ENCODE data around the gene ISG15.

The ISG15 gene

GRCh38 chr1:1042835-1043234, 29.5 kb downstream of the ISG15 start:
- no peak for TF ChIP-seq ZNF274 (IDR thresholded peaks at IDR 0.05; ENCODE audit: low read depth, low read length)
- H3K4me3 ChIP-seq (ENCODE audit: low read length): no peak overlapping the region

DNA sequence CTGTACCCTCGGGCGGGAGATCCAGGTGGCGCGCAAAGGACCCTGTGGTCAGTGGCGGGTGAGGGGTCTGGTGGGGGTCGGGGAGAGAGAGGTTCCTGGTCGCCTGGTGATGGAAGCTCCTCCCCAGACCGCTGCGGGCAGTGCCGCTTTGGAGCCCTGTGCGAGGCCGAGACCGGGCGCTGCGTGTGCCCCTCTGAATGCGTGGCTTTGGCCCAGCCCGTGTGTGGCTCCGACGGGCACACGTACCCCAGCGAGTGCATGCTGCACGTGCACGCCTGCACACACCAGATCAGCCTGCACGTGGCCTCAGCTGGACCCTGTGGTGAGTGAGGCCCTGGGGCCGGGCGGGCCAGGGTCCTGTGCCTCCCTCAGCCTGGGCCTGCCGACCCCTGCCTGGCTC, 30.1 kb downstream of the ISG15 start:
- no peak for TF ChIP-seq ZNF274 (IDR thresholded peaks at IDR 0.05; ENCODE audit: low read depth, low read length)
- no peak overlapping the region for H3K4me3 ChIP-seq (ENCODE audit: low read length)

DNA sequence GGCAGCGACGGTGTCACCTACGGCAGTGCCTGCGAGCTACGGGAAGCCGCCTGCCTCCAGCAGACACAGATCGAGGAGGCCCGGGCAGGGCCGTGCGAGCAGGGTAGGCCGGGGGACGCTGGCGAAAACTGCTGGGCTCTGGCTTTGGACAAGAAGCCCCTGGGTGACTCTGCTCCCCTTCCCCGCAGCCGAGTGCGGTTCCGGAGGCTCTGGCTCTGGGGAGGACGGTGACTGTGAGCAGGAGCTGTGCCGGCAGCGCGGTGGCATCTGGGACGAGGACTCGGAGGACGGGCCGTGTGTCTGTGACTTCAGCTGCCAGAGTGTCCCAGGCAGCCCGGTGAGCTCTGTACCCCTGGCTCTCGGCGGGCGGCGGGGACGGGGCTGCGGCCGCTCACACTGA, 30.6 kb downstream of the ISG15 start:
- H3K4me3 ChIP-seq (ENCODE audit: low read length): no peak overlapping the region
- no peak for TF ChIP-seq ZNF274 (IDR thresholded peaks at IDR 0.05; ENCODE audit: low read depth, low read length)

- no peak overlapping the region for H3K4me3 ChIP-seq (ENCODE audit: low read length)
- no peak for TF ChIP-seq ZNF274 (IDR thresholded peaks at IDR 0.05; ENCODE audit: low read depth, low read length)
Observed at GRCh38 chr1:1044455-1045078, 31.3 kb downstream of the ISG15 start.

- no peak for TF ChIP-seq ZNF274 (IDR thresholded peaks at IDR 0.05; ENCODE audit: low read depth, low read length)
- no peak overlapping the region for H3K4me3 ChIP-seq (ENCODE audit: low read length)
Observed at GRCh38 chr1:1045129-1045528, 31.8 kb downstream of the ISG15 start.

GRCh38 chr1:1046243-1046642, 32.9 kb downstream of the ISG15 start:
- TF ChIP-seq ZNF274 (IDR thresholded peaks at IDR 0.05; ENCODE audit: low read depth, low read length): no peak
- no peak overlapping the region for H3K4me3 ChIP-seq (ENCODE audit: low read length)

GRCh38 chr1:1046767-1047166, 33.5 kb downstream of the ISG15 start:
- H3K4me3 ChIP-seq (ENCODE audit: low read length): no peak overlapping the region
- TF ChIP-seq ZNF274 (IDR thresholded peaks at IDR 0.05; ENCODE audit: low read depth, low read length): no peak

- no peak for TF ChIP-seq ZNF274 (IDR thresholded peaks at IDR 0.05; ENCODE audit: low read depth, low read length)
- no peak overlapping the region for H3K4me3 ChIP-seq (ENCODE audit: low read length)
Observed at GRCh38 chr1:1047407-1047806, 34.1 kb downstream of the ISG15 start.

- no peak for TF ChIP-seq ZNF274 (IDR thresholded peaks at IDR 0.05; ENCODE audit: low read depth, low read length)
- H3K4me3 ChIP-seq (ENCODE audit: low read length): no peak overlapping the region
Observed at GRCh38 chr1:1047963-1048362, 34.7 kb downstream of the ISG15 start.

- TF ChIP-seq ZNF274 (IDR thresholded peaks at IDR 0.05; ENCODE audit: low read depth, low read length): no peak
- no peak overlapping the region for H3K4me3 ChIP-seq (ENCODE audit: low read length)
Observed at GRCh38 chr1:1048765-1049164, 35.5 kb downstream of the ISG15 start.

GRCh38 chr1:1049318-1050165, 36.2 kb downstream of the ISG15 start:
- TF ChIP-seq ZNF274 (IDR thresholded peaks at IDR 0.05; ENCODE audit: low read depth, low read length): no peak
- no peak overlapping the region for H3K4me3 ChIP-seq (ENCODE audit: low read length)

DNA sequence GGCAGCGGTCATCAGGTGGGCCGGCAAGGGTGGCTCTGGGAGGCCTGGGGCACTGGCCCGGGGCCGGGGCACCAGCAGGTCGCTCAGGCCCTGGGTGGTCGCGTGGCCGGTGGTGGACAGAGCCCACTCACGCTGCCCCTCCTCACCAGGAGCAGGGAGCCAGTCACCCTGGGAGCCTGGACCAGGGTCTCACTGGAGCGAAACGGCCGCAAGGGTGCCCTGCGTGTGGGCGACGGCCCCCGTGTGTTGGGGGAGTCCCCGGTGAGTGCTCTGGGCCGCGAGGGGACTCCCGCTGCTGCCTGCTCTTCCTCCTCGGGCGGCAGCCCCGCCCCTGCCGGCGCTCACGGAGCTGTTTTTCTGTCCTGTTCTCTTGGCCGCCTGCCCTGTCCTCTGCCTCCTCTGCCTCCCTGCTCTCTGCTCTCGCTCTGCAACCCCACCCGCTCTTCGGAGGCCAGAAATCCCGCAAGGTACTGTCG, 37.3 kb downstream of the ISG15 start:
- no peak overlapping the region for H3K4me3 ChIP-seq (ENCODE audit: low read length)
- no peak for TF ChIP-seq ZNF274 (IDR thresholded peaks at IDR 0.05; ENCODE audit: low read depth, low read length)

DNA sequence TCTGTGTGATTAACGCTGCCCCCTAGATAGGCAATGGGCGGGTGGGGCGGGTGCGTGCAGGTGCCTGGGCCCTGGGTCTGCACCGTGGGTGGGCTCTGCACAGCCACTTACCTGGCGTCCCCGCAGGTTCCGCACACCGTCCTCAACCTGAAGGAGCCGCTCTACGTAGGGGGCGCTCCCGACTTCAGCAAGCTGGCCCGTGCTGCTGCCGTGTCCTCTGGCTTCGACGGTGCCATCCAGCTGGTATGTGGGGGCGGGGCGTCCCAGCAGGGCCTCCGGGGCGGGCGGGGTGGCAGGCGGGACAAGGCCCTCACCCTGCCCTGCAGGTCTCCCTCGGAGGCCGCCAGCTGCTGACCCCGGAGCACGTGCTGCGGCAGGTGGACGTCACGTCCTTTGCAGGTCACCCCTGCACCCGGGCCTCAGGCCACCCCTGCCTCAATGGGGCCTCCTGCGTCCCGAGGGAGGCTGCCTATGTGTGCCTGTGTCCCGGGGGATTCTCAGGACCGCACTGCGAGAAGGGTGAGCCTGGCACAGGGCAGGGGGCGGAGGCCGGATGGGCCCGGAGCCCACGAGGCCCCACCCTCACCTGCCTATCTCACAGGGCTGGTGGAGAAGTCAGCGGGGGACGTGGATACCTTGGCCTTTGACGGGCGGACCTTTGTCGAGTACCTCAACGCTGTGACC, 38.0 kb downstream of the ISG15 start:
- H3K4me3 ChIP-seq (ENCODE audit: low read length): no peak overlapping the region
- TF ChIP-seq ZNF274 (IDR thresholded peaks at IDR 0.05; ENCODE audit: low read depth, low read length): no peak

- TF ChIP-seq ZNF274 (IDR thresholded peaks at IDR 0.05; ENCODE audit: low read depth, low read length): no peak
- H3K4me3 ChIP-seq (ENCODE audit: low read length): no peak overlapping the region
Observed at GRCh38 chr1:1052003-1052840, 38.9 kb downstream of the ISG15 start.

Data from GM08714 (cell line).